GM12892 (cell line): ENCODE measurements around the gene MRPS34.

Experiments
- POLR2A ChIP-seq: IDR thresholded peaks from 2 replicates; pipeline ENCODE4 v1.6.1; 2011; ENCODE audit warnings: low read depth, low read length, control low read depth
- POLR2AphosphoS5 ChIP-seq: IDR thresholded peaks from 2 replicates; pipeline ENCODE4 v1.6.1; 2011; ENCODE audit warnings: low read depth, low read length, control low read depth
- TAF1 ChIP-seq: IDR thresholded peaks from 2 replicates; pipeline ENCODE4 v1.6.1; 2011; ENCODE audit warnings: low read depth, mild to moderate bottlenecking, control low read depth, low read length, borderline replicate concordance

GRCh38 chr16:1786242-1787055 is 13.5 kb upstream of the MRPS34 start:
- TF ChIP-seq POLR2AphosphoS5 (no peak), POLR2A (no peak), TAF1 (no peak)
